Body of pancreas (tissue), 4 donors: ENCODE results near the gene MAST4.

Experiments
- POLR2A ChIP-seq, 3 donors: fragments of 450-650 bp; IDR thresholded peaks; one replicate each; pipeline ENCODE4 v1.6.1; 2016; ENCODE audit warnings: antibody characterized with exemption in 3 of 3, mild to moderate bottlenecking in 2 of 3
- TF ChIP-seq, protein P1 (sequence below), 7 experiments: fragments of 450-650 bp in 4 of 7; fragments of 200-600 bp in 3 of 7; sonication (generic) in 3 of 7; IDR thresholded peaks; one replicate each; pipeline ENCODE4 v1.5.1; 2016 to 2019; ENCODE audit warnings: antibody characterized with exemption in 7 of 7

DNA sequence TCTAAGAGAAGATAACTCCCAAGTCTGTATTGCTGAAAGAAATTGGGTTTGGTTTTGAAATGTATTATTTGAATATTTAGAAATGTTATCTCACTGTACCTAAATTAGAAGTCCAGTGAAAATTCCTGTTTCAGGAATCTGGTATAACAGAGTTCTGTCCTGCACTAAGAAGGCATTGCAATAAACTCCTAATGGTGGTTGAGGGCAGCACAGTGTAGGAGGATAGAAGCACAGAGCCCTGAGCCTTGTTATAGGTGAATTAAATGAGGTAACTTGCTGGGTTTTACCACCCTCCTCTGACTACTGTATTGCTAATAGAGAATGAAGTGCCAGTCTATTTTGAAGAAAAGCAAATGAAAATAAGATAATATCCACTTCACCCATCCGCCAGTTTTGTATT lies 457.0 kb downstream of the MAST4 start:
- TF ChIP-seq, protein P1, sequence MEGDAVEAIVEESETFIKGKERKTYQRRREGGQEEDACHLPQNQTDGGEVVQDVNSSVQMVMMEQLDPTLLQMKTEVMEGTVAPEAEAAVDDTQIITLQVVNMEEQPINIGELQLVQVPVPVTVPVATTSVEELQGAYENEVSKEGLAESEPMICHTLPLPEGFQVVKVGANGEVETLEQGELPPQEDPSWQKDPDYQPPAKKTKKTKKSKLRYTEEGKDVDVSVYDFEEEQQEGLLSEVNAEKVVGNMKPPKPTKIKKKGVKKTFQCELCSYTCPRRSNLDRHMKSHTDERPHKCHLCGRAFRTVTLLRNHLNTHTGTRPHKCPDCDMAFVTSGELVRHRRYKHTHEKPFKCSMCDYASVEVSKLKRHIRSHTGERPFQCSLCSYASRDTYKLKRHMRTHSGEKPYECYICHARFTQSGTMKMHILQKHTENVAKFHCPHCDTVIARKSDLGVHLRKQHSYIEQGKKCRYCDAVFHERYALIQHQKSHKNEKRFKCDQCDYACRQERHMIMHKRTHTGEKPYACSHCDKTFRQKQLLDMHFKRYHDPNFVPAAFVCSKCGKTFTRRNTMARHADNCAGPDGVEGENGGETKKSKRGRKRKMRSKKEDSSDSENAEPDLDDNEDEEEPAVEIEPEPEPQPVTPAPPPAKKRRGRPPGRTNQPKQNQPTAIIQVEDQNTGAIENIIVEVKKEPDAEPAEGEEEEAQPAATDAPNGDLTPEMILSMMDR (IDR thresholded peaks at IDR 0.05) = no peak
- no peak for TF ChIP-seq POLR2A (IDR thresholded peaks at IDR 0.05)
